ENCODE results near the gene SPATA16. TPM values are rescaled to one million over a fixed set of nuclear protein-coding genes. Genes with fewer than 3 reads are reported as not detected.

Gene SPATA16
- total and polyA plus RNA-seq, 5 donors = not detected

DNA sequence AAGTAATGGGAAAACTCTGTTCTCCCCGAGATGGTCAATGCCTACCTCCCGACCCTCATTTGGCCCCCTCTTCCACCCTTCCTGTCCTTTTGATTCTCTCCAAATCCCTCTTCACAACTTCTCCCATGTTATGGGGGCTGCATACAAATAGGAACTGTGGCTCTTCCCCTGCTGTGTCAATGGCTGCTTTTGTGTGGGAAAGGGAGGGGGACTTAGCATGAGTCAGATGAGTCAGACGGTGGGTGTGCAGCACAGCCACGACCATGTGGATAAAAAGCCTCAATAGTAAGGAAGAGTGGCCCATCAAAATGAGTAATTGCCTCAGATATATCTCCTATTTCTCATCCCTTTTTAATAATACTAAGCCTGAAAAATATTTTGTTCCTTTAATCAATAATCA is 31.9 kb downstream of the SPATA16 start:
- H3K4me3 ChIP-seq (ENCODE audit: low read length) = no peak overlapping the region
- ATAC-seq (no peak), DNase-seq (no peak)
- H3K27ac ChIP-seq (ENCODE audit: low read length) = no peak overlapping the region
- H3K9me3 ChIP-seq (ENCODE audit: control insufficient read depth, low read length) = no peaks in the 10 kb centered on the region
- intact Hi-C loops (cut with DNase I) = no loop called here
- no peaks in the 10 kb centered on the region for H3K4me1 ChIP-seq (ENCODE audit: control insufficient read depth, insufficient read depth, low read length)
- no peaks in the 10 kb centered on the region for H3K27me3 ChIP-seq (ENCODE audit: control insufficient read depth, insufficient read depth)
- WGBS = 63% methylated on average over 4 of the region's 4 CpGs

- WGBS = 96% methylated on average over 1 of the region's 1 CpG
- DNase-seq = peak in 1 of 3 donors; percentile 12
Measured at GRCh38 chr3:173103469-173103868, 37.6 kb downstream of the SPATA16 start.

GRCh38 chr3:173098959-173099358 is 42.1 kb downstream of the SPATA16 start:
- no peaks in the 10 kb centered on the region for H3K9me3 ChIP-seq (ENCODE audit: control insufficient read depth, low read length)
- WGBS = 84% methylated on average over 1 of the region's 1 CpG
- no peak overlapping the region for H3K27ac ChIP-seq (ENCODE audit: low read length)
- H3K27me3 ChIP-seq (ENCODE audit: control insufficient read depth, insufficient read depth) = no peaks in the 10 kb centered on the region
- DNase-seq = no peak
- H3K4me1 ChIP-seq (ENCODE audit: control insufficient read depth, insufficient read depth, low read length) = no peaks in the 10 kb centered on the region
- intact Hi-C loops (cut with DNase I) = no loop called here
- ATAC-seq = no peak
- H3K4me3 ChIP-seq (ENCODE audit: low read length) = no peak overlapping the region

More at GRCh38 chr3:173103469-173103868, 37.6 kb downstream of the SPATA16 start:
- Histone ChIP-seq H3K27ac (ENCODE audit: low read length) (no peak overlapping the region), H3K4me3 (ENCODE audit: low read length) (no peak overlapping the region), H3K9me3 (ENCODE audit: control insufficient read depth, low read length) (no peaks in the 10 kb centered on the region), H3K27me3 (ENCODE audit: control insufficient read depth, insufficient read depth) (no peaks in the 10 kb centered on the region), H3K4me1 (ENCODE audit: control insufficient read depth, insufficient read depth, low read length) (no peaks in the 10 kb centered on the region)
- no peak for ATAC-seq
- intact Hi-C loops (cut with DNase I) = no loop called here

GRCh38 chr3:173096994-173097785 is 43.8 kb downstream of the SPATA16 start:
- no peaks in the 10 kb centered on the region for H3K4me1 ChIP-seq (ENCODE audit: control insufficient read depth, insufficient read depth, low read length)
- no peak for DNase-seq
- no peaks in the 10 kb centered on the region for H3K9me3 ChIP-seq (ENCODE audit: control insufficient read depth, low read length)
- H3K4me3 ChIP-seq (ENCODE audit: low read length) = no peak overlapping the region
- WGBS = 72% methylated on average over 4 of the region's 4 CpGs
- no peak for ATAC-seq
- H3K27me3 ChIP-seq (ENCODE audit: control insufficient read depth, insufficient read depth) = no peaks in the 10 kb centered on the region
- H3K27ac ChIP-seq (ENCODE audit: low read length) = no peak overlapping the region
- intact Hi-C loops (cut with DNase I) = no loop called here

GRCh38 chr3:173096140-173096539 is 44.9 kb downstream of the SPATA16 start:
- intact Hi-C loops (cut with DNase I) = no loop called here
- Histone ChIP-seq H3K27me3 (ENCODE audit: control insufficient read depth, insufficient read depth) (no peaks in the 10 kb centered on the region), H3K9me3 (ENCODE audit: control insufficient read depth, low read length) (no peaks in the 10 kb centered on the region), H3K4me3 (ENCODE audit: low read length) (no peak overlapping the region), H3K27ac (ENCODE audit: low read length) (no peak overlapping the region), H3K4me1 (ENCODE audit: control insufficient read depth, insufficient read depth, low read length) (no peaks in the 10 kb centered on the region)
- ATAC-seq (no peak), DNase-seq (no peak)
- 91% methylated on average over 3 of the region's 3 CpGs for WGBS

- no peaks in the 10 kb centered on the region for H3K27me3 ChIP-seq (ENCODE audit: control insufficient read depth, insufficient read depth)
- no peaks in the 10 kb centered on the region for H3K9me3 ChIP-seq (ENCODE audit: control insufficient read depth, low read length)
- no peaks in the 10 kb centered on the region for H3K4me1 ChIP-seq (ENCODE audit: control insufficient read depth, insufficient read depth, low read length)
- H3K27ac ChIP-seq (ENCODE audit: low read length) = no peak overlapping the region
- intact Hi-C loops (cut with DNase I) = no loop called here
- H3K4me3 ChIP-seq (ENCODE audit: low read length) = no peak overlapping the region
- no peak for DNase-seq
- WGBS = 78% methylated on average over 1 of the region's 1 CpG
- ATAC-seq = no peak
Measured at GRCh38 chr3:173092038-173092437, 49.0 kb downstream of the SPATA16 start.

- Histone ChIP-seq H3K27me3 (ENCODE audit: control insufficient read depth, insufficient read depth) (no peaks in the 10 kb centered on the region), H3K4me1 (ENCODE audit: control insufficient read depth, insufficient read depth, low read length) (no peaks in the 10 kb centered on the region), H3K27ac (ENCODE audit: low read length) (no peak overlapping the region), H3K4me3 (ENCODE audit: low read length) (no peak overlapping the region), H3K9me3 (ENCODE audit: control insufficient read depth, low read length) (no peaks in the 10 kb centered on the region)
- DNase-seq = no peak
- no peak for ATAC-seq
- intact Hi-C loops (cut with DNase I) = no loop called here
- WGBS = 94% methylated on average over 3 of the region's 3 CpGs
Measured at GRCh38 chr3:173090492-173090891, 50.5 kb downstream of the SPATA16 start.

- no peaks in the 10 kb centered on the region for H3K9me3 ChIP-seq (ENCODE audit: control insufficient read depth, low read length)
- intact Hi-C loops (cut with DNase I) = no loop called here
- DNase-seq (no peak), ATAC-seq (no peak)
- no peaks in the 10 kb centered on the region for H3K27me3 ChIP-seq (ENCODE audit: control insufficient read depth, insufficient read depth)
- no peak overlapping the region for H3K27ac ChIP-seq (ENCODE audit: low read length)
- 46% methylated on average over 6 of the region's 6 CpGs for WGBS
- no peaks in the 10 kb centered on the region for H3K4me1 ChIP-seq (ENCODE audit: control insufficient read depth, insufficient read depth, low read length)
- H3K4me3 ChIP-seq (ENCODE audit: low read length) = no peak overlapping the region
Measured at GRCh38 chr3:173089283-173089682, 51.8 kb downstream of the SPATA16 start.

GRCh38 chr3:173078525-173078924 is 62.5 kb downstream of the SPATA16 start:
- Histone ChIP-seq H3K27ac (ENCODE audit: low read length) (no peak overlapping the region), H3K4me3 (ENCODE audit: low read length) (no peak overlapping the region), H3K4me1 (ENCODE audit: control insufficient read depth, insufficient read depth, low read length) (no peaks in the 10 kb centered on the region), H3K9me3 (ENCODE audit: control insufficient read depth, low read length) (no peaks in the 10 kb centered on the region), H3K27me3 (ENCODE audit: control insufficient read depth, insufficient read depth) (no peaks in the 10 kb centered on the region)
- DNase-seq (no peak), ATAC-seq (peak in 1 of 2 donors; percentile 14)
- WGBS = 52% methylated on average over 4 of the region's 4 CpGs
- intact Hi-C loops (cut with DNase I) = no loop called here

DNA sequence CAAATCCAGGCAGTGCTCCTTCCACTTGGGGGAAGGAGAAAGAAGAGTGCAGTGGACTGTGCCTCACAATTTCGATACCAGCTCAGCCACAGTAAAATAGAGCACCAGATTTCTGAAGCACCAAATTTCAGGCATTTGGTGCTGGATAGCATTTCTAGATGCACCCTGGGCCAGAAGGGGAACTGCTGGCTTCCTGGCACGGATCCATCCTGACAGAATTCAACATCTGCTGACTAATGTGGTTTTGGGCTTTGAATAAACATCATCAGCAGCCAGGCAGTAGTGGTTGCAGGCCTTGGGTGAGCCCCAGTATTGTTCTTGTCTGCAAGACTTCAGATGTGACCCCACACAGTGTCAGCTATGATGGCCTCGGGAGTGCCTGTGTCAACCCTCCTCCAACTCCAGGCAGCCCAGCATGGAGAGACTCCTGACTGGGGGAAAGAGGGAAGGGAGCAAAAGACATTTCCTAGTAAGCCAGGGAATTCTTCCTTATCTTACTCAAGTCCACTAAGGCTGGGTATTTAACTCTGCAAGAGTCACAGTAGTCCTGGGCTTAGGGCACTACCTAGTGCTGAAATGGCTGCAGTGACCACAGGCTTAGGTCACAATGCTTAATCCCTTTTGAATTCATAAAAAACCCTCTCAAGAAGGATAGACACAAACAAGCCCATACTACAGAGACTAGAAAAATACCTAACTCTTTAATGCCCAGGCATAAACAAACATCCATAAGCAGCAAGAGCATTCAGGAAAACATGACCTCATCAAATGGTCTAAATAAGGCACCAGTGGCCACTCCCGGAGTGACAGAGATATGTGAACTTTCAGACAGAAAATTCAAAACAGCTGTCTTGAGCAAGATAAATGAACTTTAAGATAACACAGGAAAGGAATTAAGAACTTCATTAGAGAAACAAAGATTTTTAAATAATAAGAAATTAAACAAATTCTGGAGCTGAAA is 74.7 kb downstream of the SPATA16 start:
- Histone ChIP-seq H3K27ac (ENCODE audit: low read length) (no peak overlapping the region), H3K27me3 (ENCODE audit: control insufficient read depth, insufficient read depth) (no peaks in the 10 kb centered on the region), H3K4me3 (ENCODE audit: low read length) (no peak overlapping the region), H3K4me1 (ENCODE audit: control insufficient read depth, insufficient read depth, low read length) (no peaks in the 10 kb centered on the region), H3K9me3 (ENCODE audit: control insufficient read depth, low read length) (no peaks in the 10 kb centered on the region)
- DNase-seq (peak in 2 of 3 donors; percentile 30 to 37), ATAC-seq (peak in 1 of 2 donors; percentile 60)
- 36% methylated on average over 4 of the region's 4 CpGs for WGBS
- intact Hi-C loops (cut with DNase I) = no loop called here

DNA sequence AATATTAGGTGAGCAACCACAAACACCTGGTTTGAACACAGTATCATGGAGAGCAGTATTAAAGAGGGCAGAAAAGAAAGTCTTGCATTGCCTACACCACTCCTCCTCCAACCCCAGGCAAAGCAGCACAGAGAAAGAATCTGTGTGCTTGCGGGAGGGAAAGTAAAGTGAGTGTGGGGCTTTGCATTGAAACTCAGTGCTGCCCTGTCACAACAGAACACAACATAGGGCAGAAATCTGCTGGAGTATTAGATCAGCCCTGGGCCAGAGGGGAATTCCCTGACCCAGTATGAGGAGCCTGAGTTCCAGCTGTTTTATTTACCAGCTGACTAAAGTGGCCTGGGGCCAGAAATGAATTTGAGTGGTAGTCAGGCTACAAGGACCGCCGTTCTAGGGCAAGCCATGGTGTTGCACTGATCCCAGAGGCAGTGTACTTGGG is 75.5 kb downstream of the SPATA16 start:
- 45% methylated on average over 3 of the region's 3 CpGs for WGBS
- peak in 1 of 3 donors; percentile 14 for DNase-seq
- peak; percentile 29 to 47 for ATAC-seq

More for the DNA sequence above, 75.5 kb downstream of the SPATA16 start:
- Histone ChIP-seq H3K4me1 (ENCODE audit: control insufficient read depth, insufficient read depth, low read length) (no peaks in the 10 kb centered on the region), H3K9me3 (ENCODE audit: control insufficient read depth, low read length) (no peaks in the 10 kb centered on the region), H3K4me3 (ENCODE audit: low read length) (no peak overlapping the region), H3K27me3 (ENCODE audit: control insufficient read depth, insufficient read depth) (no peaks in the 10 kb centered on the region), H3K27ac (ENCODE audit: low read length) (no peak overlapping the region)
- intact Hi-C loops (cut with DNase I) = no loop called here

Measured in right cardiac atrium (tissue), 5 donors.